ENCODE measurements around the gene KLRC2.
"Not testable (repeated sequence)": the region's sequence is repeated elsewhere in the genome, so short reads cannot be mapped to it uniquely, and the experiment has no call there.

DNA sequence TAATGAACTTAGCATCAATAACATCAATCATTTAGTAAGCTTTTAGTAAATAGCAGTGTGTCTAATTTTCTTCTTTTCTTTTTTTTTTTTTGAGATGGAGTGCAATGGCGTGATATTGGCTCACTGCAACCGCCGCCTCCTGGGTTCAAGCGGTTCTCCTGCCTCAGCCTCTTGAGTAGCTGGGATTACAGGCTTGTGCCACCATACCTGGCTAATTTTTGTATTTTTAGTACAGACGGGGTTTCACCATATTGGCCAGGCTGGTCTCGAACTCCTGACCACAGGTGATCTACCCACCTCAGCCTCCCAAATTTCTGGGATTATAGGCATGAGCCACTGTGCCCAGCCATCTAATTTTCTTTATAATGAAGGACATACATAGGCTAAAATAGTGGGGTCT lies 48.3 kb downstream of the KLRC2 start:
- TF ChIP-seq, protein P1, sequence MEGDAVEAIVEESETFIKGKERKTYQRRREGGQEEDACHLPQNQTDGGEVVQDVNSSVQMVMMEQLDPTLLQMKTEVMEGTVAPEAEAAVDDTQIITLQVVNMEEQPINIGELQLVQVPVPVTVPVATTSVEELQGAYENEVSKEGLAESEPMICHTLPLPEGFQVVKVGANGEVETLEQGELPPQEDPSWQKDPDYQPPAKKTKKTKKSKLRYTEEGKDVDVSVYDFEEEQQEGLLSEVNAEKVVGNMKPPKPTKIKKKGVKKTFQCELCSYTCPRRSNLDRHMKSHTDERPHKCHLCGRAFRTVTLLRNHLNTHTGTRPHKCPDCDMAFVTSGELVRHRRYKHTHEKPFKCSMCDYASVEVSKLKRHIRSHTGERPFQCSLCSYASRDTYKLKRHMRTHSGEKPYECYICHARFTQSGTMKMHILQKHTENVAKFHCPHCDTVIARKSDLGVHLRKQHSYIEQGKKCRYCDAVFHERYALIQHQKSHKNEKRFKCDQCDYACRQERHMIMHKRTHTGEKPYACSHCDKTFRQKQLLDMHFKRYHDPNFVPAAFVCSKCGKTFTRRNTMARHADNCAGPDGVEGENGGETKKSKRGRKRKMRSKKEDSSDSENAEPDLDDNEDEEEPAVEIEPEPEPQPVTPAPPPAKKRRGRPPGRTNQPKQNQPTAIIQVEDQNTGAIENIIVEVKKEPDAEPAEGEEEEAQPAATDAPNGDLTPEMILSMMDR (IDR thresholded peaks at IDR 0.05) = not testable (repeated sequence)
- TF ChIP-seq POLR2AphosphoS5, POLR2A, EP300 (IDR thresholded peaks at IDR 0.05): not testable (repeated sequence)
